ENCODE data around the gene LY6G6D.

LY6G6D gene

GRCh38 chr6:31737315-31737990, 22.3 kb downstream of the LY6G6D start:
- no peak for DNase-seq

GRCh38 chr6:31737991-31738979, 23.1 kb downstream of the LY6G6D start:
- peak; percentile 61 to 63 for DNase-seq

- DNase-seq = peak; percentile 97
Observed at GRCh38 chr6:31739639-31740396, 24.7 kb downstream of the LY6G6D start, which contains the start of gene MSH5. Gene MSH5 (plus strand): TSS chr6:31740005. CDS start chr6:31740467, 462 bp downstream.

- no peak for DNase-seq
Observed at GRCh38 chr6:31740397-31741223, 25.5 kb downstream of the LY6G6D start.

- no peak for DNase-seq
Observed at GRCh38 chr6:31741815-31742214, 26.7 kb downstream of the LY6G6D start.

- no peak for DNase-seq
Observed at GRCh38 chr6:31742894-31743293, 27.7 kb downstream of the LY6G6D start.

GRCh38 chr6:31744422-31744821, 29.3 kb downstream of the LY6G6D start:
- DNase-seq = no peak

- DNase-seq = no peak
Observed at GRCh38 chr6:31749301-31750036, 34.3 kb downstream of the LY6G6D start.

GRCh38 chr6:31750411-31751022, 35.4 kb downstream of the LY6G6D start:
- DNase-seq = no peak

GRCh38 chr6:31752739-31753319, 37.7 kb downstream of the LY6G6D start:
- DNase-seq = no peak

GRCh38 chr6:31758281-31758680, 43.1 kb downstream of the LY6G6D start:
- no peak for DNase-seq

- no peak for DNase-seq
Observed at GRCh38 chr6:31760790-31761189, 45.6 kb downstream of the LY6G6D start.

- no peak for DNase-seq
Observed at GRCh38 chr6:31761343-31761742, 46.2 kb downstream of the LY6G6D start.

- no peak for DNase-seq
Observed at GRCh38 chr6:31762356-31762755, 47.2 kb downstream of the LY6G6D start, which contains the start of gene SAPCD1. Gene SAPCD1 (plus strand): TSS chr6:31762656. CDS start chr6:31763055, 399 bp downstream.

GRCh38 chr6:31762878-31763618, 47.9 kb downstream of the LY6G6D start:
- no peak for DNase-seq

- DNase-seq = no peak
Observed at GRCh38 chr6:31763619-31763940, 48.4 kb downstream of the LY6G6D start.

- no peak for DNase-seq
Observed at GRCh38 chr6:31764198-31764597, 49.0 kb downstream of the LY6G6D start.

GRCh38 chr6:31765559-31765909, 50.4 kb downstream of the LY6G6D start:
- DNase-seq = no peak

GRCh38 chr6:31765910-31766794, 51.0 kb downstream of the LY6G6D start:
- no peak for DNase-seq

All from stimulated activated CD4-positive, alpha-beta T cell treated with anti-CD3 and anti-CD28 coated beads, Interleukin-2, amount 100 ng/mL, for 24 hours (primary cell).